Lower leg skin (tissue), 4 donors: ENCODE measurements around the gene GAS7. TPM values are rescaled to one million over a fixed set of nuclear protein-coding genes. Genes with fewer than 3 reads are reported as not detected.

Source experiments
- DNase-seq, 2 donors: peaks; one replicate each; pipeline ENCODE4 v3.0.0-alpha.2; 2019; ENCODE audit warnings: low spot score in 2 of 2
- H3K4me3 ChIP-seq: fragments of 200-600 bp; sonication (generic); 2 replicates; pipeline ENCODE4 v1.5.1; 2017; ENCODE audit warnings: mild to moderate bottlenecking, low read depth; ENCODE audit not compliant: poor library complexity, severe bottlenecking
- POLR2A ChIP-seq, 2 donors: fragments of 450-650 bp; IDR thresholded peaks; one replicate each; pipeline ENCODE4 v1.6.1; 2016 to 2017; ENCODE audit warnings: antibody characterized with exemption in 2 of 2, mild to moderate bottlenecking in 1 of 2, moderate library complexity in 1 of 2
- WGBS, 2 donors: methylation state at CpG; one replicate each; pipeline ENCODE4 v1.1.5; 2018; 5-methylcytosine and 5-hydroxymethylcytosine counted together
- intact Hi-C: fragments of 100-400 bp; cut with DNase I; formaldehyde crosslinking; loops from one replicate; pipeline ENCODE4 v1.15.0; 2023; ENCODE audit warnings: low total_unique reads
- total RNA-seq, 4 donors: library from RNA; depleted of rRNA; stranded (reverse); fragments of >200 nt; gene quantifications; one replicate each; pipeline ENCODE4 v1.1.0, GENCODE V29; 2016
- TF ChIP-seq, protein P1 (sequence below), 3 donors: fragments of 450-650 bp; IDR thresholded peaks; one replicate each; pipeline ENCODE4 v1.5.1; 2016; ENCODE audit warnings: antibody characterized with exemption in 3 of 3, mild to moderate bottlenecking in 3 of 3, moderate library complexity in 2 of 3

Gene GAS7
- total RNA-seq, 4 donors from 2014 or later: 97.8 to 148 (median 117) TPM

DNA sequence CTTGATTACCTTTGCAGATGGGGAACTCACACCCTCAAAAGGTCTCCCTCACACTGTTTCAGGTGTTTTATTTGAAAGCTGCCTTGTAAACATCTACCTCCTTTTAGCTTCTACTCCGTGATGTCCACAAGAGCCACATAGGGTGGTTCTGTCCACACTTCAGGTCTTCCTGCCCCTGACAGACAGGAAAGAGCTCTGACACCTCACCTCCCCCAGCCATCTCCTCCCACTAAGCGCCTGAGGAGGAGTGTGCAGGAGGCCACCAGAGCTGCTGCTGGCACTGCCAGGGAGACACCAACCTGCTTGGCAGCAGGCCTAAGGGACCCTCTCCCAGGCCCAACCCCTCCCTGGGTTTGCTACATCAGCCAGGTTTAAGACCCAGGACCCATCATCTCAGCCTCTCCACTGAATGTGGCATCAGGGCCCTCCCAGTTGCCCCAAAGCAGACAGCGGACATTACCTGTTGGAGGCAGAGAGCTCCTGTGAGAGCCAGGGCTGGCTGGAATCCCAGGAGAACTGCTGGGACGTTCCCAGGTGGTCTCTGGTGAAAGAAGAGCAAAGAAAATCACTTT lies 217.0 kb downstream of the GAS7 start:
- no peak overlapping the region for H3K4me3 ChIP-seq
- WGBS, 2 donors: 85% methylated on average over 4 of the region's 4 CpGs
- no peak for DNase-seq
- TF ChIP-seq, protein P1, sequence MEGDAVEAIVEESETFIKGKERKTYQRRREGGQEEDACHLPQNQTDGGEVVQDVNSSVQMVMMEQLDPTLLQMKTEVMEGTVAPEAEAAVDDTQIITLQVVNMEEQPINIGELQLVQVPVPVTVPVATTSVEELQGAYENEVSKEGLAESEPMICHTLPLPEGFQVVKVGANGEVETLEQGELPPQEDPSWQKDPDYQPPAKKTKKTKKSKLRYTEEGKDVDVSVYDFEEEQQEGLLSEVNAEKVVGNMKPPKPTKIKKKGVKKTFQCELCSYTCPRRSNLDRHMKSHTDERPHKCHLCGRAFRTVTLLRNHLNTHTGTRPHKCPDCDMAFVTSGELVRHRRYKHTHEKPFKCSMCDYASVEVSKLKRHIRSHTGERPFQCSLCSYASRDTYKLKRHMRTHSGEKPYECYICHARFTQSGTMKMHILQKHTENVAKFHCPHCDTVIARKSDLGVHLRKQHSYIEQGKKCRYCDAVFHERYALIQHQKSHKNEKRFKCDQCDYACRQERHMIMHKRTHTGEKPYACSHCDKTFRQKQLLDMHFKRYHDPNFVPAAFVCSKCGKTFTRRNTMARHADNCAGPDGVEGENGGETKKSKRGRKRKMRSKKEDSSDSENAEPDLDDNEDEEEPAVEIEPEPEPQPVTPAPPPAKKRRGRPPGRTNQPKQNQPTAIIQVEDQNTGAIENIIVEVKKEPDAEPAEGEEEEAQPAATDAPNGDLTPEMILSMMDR (IDR thresholded peaks at IDR 0.05): no peak
- no peak for TF ChIP-seq POLR2A (IDR thresholded peaks at IDR 0.05)
- intact Hi-C loops: loop anchor here (10.0 kb wide), 1 partner anchor 243 kb away; no protein-coding TSS in a partner anchor

DNA sequence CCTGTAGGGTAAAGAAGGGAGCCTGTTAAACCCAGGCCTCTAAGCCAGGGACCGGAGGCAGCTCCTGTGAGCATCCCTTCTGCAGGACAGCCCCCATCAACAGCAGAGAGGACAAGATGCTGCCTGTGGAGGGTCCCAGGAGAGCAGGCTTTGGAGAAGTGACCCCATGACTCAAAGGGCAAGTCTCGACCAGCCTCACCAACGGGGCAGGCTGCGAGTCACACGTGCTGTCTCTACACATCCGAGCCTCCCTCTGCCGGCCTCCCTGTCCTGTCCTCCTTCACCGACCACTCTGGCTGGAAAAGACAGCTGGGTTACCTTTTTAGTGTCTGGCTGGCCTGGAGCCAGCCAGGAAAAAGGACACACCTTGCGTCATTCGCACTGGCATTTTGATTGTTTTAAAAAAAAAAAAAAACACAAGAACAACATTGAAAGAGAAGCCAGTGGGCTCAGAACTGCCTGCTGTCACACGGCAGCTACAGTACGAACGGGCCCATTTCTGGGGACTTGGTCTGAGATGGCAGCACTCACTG lies 218.9 kb downstream of the GAS7 start:
- H3K4me3 ChIP-seq: no peak overlapping the region
- TF ChIP-seq, protein P1 (IDR thresholded peaks at IDR 0.05): no peak
- TF ChIP-seq POLR2A (IDR thresholded peaks at IDR 0.05): no peak
- no peak for DNase-seq
- intact Hi-C loops: no loop called here
- 80 to 81% methylated on average over 13 of the region's 13 CpGs for WGBS, 2 donors

DNA sequence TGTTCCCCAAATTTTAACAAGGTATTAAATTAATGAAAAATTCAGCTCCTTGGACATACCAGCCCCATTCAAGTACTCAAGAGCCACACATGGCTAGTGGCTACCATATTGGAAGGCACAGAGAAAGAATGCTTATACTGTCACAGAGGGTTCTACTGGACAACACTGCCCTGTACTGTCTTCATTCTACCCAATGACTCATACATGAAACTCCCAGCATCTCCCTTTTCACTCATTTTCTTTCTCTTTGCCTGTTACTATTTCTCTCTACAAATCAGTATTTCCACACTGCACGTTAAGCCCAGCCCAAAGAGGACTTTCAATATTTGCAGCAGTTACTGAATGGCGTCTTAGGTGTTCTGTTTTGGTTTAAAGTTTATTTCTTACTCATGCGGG lies 221.2 kb downstream of the GAS7 start:
- WGBS, 2 donors: 70 to 73% methylated on average over 3 of the region's 3 CpGs
- DNase-seq: no peak
- H3K4me3 ChIP-seq: no peak overlapping the region
- intact Hi-C loops: no loop called here
- TF ChIP-seq, protein P1 (IDR thresholded peaks at IDR 0.05): no peak
- no peak for TF ChIP-seq POLR2A (IDR thresholded peaks at IDR 0.05)

DNA sequence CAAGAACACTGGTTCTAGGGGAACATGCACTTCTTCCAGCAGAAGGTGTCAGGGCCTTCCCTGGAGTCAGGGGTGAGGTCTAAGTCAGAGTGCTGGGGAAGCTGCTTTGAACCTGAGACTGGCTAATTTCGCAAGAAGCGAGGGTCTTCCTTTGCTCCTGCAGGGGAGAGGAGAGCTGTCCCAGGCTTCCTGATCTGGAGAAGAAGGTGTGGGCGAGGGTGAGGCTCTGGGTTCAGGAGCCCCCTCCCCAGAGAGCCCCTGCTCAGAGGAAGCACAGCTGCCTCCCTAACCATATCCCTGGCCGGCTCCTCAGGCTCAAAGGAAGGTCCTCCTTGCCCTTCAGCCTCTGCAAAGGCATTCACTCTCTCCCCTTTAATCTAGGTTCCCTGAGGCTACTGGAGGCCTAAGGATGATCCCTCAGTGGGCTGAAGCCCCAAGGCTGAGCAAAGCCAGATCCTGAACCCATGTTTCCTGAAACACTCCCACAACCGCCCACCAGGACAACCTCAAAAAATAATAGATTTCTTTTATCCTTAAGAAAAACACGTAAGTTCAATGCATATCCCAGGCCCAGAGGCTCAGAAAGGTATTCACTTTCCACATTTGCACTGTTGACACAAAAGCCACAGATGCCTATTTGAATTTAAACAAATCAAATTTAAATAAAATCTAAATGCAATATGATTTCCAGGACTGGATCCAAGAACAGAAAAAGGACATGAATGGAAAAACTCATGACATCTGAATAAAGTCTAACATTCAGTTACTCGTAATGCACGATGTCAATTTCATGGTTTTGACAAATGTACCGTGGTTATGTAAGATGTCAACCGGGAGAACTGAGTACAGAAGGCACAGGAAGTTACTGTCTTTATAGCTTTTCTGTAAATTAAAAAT lies 221.9 kb downstream of the GAS7 start:
- no peak for TF ChIP-seq POLR2A (IDR thresholded peaks at IDR 0.05)
- TF ChIP-seq, protein P1 (IDR thresholded peaks at IDR 0.05): no peak
- no peak overlapping the region for H3K4me3 ChIP-seq
- DNase-seq: no peak
- 87 to 93% methylated on average over 10 of the region's 10 CpGs for WGBS, 2 donors
- intact Hi-C loops: no loop called here

DNA sequence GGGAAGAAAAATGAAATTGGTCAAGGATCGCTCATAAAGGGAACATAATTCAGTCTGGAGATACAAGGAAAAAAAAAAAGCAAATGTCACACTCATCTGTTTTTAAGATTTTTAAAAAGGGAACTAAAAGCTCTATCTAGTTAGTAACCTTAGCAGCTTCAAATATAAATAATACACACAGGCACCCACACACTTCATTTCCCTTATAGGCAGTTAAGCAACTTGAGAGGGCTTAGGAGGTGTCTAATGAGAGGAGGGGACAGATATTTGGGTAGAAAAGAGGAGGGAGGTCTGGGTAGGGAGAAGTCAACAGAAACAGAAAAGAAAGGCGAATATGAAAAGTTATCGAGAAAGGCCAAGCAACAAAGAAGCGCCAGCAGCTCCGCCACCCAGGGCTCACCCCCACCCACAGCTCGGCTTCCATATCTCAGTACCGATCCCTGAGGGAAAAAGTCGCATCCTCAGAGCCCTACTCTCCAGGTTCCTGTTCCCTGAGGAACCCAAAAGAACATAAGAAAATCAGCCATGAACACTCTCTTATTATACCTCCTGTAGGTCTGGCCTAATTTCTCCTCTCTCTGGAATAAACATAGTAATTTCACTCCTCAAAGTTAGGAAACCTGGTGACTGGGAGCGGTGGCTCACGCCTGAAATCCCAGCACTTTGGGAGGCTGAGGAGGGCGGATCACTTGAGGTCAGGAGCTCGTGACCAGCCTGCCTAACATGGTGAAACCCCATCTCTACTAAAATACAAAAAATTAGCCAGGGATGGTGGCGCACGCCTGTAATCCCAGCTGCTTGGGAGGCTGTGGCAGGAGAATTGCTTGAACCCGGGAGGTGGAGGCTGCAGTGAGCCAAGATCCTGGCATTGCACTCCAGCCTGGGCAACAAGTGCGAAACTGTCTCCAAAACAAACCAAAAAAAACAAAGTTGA lies 223.7 kb downstream of the GAS7 start:
- TF ChIP-seq, protein P1 (IDR thresholded peaks at IDR 0.05): no peak
- TF ChIP-seq POLR2A (IDR thresholded peaks at IDR 0.05): no peak
- WGBS, 2 donors: 81% methylated on average over 16 of the region's 16 CpGs
- DNase-seq: no peak
- intact Hi-C loops: no loop called here
- no peak overlapping the region for H3K4me3 ChIP-seq
